HG03342 (cell line): ENCODE data around the gene CNGA4.

ENCODE experiments used
- ATAC-seq: cut with Tn5 transposase; IDR thresholded peaks from one replicate; pipeline ENCODE4 v1.9.1; 2021; ENCODE audit warnings: mild to moderate bottlenecking, moderate library complexity; ENCODE audit not compliant: unreplicated experiment

The CNGA4 gene, protein sequence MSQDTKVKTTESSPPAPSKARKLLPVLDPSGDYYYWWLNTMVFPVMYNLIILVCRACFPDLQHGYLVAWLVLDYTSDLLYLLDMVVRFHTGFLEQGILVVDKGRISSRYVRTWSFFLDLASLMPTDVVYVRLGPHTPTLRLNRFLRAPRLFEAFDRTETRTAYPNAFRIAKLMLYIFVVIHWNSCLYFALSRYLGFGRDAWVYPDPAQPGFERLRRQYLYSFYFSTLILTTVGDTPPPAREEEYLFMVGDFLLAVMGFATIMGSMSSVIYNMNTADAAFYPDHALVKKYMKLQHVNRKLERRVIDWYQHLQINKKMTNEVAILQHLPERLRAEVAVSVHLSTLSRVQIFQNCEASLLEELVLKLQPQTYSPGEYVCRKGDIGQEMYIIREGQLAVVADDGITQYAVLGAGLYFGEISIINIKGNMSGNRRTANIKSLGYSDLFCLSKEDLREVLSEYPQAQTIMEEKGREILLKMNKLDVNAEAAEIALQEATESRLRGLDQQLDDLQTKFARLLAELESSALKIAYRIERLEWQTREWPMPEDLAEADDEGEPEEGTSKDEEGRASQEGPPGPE

DNA sequence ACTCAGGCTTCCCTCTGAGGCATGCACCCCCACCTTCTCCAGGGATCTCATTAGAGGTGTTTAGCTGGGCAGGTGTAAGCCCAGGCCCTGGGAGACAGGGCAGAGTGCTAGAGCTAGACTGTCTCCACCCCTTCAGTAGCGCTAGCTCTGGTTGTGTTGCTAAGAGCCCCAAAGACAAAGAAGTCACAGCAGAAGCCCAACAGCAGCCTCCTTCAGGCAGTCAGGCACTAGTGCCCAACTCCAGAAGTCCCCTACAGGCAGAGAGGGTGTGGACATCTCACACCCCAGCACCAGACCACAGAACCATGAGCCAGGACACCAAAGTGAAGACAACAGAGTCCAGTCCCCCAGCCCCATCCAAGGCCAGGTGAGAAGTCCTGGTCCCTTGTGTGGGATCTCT, at the start of gene CNGA4:
Gene CNGA4 (plus strand): TSS at position 188 of the 400 bp plus-strand sequence. CDS start 118 bp downstream, at position 306.
- ATAC-seq: no peak

DNA sequence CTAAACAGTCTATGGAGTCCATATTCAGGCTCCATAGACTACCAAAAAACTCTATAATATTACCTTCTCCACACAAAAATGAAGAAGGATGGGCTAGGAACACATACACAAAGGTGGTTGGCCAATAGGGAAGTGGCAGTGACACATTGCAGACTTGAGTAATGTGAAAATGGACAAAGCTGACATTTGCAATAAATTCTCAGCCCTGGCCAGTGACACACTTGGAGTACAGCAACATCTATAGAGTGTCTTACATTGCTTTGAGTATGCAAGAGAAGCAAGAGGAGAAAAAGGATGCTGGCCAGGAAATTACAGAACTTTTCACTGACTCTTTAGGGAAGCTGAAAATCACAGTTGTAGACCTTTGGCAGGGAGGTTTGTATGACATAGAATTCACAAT, 47.1 kb upstream of the CNGA4 start:
- no peak for ATAC-seq

DNA sequence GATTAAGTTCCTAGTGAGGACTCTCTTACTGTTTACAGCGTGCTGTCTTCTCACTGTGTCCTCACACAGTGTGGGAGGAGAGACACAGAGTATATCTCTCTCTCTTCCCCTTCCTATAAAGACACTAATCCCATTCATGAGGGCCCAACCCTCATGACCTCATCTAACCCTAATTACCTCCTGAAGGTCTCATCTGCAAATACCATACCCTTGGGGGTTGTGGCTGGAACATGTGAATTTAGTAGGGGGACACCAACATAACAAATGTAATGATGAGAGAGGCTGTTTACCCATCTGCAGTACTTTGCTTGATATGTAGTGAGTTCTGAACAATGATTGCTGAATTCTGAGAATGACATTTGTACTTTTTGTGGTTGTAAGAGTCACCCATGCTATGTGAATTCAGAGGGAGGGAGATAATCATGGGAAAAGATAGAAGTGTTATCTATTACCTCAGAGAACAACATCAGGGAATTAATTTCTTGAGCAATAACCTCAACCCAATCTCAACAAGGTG, 44.8 kb upstream of the CNGA4 start:
- ATAC-seq: no peak

DNA sequence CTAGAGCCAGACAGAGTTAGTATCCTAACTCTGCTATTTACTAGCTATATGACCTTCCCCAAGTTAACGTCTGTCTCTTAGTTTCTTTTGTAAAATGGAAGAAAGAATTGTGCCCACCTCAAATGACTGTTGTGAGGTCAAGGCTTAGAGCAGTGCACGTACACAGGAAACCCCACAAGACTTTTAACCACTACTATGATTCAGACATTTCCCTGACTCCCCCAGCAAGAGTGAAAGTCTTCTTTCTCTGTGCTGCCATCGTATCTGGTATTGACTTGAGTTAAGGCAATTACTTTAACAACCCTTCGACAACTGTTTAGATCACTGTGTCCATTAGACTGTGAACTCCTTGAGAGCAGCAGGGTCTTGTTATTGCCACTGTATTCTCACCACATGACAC, 42.5 kb upstream of the CNGA4 start:
- no peak for ATAC-seq

DNA sequence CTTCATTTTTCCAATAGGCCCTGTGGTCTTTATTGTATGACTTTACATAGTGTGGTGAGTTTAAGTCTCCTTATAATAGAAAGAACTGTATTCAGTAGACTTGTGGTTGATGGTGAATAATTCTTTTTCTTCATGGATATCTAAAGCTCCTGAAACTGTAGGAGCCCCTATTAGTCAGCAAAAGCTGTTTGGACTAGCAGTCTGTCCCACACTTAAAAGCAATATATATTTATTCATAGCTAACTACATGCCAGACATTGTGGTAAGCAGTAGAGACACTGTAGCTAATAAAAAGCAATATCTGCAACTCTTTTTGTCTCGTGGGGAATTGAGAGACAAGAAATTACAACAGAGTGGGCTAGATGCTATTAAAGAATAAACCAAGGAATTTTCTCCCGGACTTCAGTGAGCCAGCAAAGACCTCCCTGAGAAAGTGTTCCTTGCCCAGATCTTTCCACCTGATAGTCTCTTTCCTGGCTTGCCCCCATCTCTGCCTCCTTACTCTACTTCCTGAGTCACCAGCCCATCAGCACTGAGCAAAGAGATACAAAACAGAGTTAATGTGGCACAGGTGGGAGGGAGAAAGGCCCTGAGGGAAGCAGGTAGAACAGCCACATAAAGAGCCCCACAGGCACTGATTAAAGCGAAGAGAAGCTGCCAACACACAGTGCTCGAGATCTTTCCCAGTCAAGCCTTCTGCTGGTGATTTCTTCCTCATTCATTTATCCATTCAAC, 41.3 kb upstream of the CNGA4 start:
- ATAC-seq: no peak

DNA sequence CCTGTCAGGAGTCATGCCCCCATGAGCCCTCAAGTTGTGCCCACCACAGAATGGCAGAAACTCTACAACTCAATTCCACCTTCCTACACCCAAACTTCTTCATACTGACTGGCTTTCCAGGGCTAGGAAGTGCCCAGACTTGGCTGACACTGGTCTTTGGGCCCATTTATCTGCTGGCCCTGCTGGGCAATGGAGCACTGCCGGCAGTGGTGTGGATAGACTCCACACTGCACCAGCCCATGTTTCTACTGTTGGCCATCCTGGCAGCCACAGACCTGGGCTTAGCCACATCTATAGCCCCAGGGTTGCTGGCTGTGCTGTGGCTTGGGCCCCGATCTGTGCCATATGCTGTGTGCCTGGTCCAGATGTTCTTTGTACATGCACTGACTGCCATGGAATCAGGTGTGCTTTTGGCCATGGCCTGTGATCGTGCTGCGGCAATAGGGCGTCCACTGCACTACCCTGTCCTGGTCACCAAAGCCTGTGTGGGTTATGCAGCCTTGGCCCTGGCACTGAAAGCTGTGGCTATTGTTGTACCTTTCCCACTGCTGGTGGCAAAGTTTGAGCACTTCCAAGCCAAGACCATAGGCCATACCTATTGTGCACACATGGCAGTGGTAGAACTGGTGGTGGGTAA, 39.6 kb upstream of the CNGA4 start, which contains the start of gene OR52W1:
Gene OR52W1 (plus strand): TSS at position 51 of the 637 bp plus-strand sequence. CDS start 0 bp downstream, at position 51.
- no peak for ATAC-seq

DNA sequence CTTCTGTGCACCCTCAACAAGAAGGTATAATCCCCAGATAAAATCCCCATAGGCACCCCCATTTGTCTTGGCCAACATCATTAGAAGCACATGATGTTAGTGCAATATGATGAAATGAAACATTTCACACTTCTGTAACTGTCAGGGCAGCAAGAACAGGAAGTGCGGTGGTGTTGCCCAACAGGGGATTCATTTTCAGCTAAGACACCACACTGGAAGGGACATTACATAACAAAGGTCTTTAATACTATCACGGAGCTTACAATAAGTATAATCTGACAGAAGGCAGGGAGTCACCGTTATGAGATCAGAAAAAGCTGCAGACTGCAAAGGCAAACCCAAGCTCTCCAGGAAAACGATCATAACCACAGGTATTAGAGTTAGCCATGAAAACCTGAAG, 37.9 kb upstream of the CNGA4 start:
- ATAC-seq: no peak

DNA sequence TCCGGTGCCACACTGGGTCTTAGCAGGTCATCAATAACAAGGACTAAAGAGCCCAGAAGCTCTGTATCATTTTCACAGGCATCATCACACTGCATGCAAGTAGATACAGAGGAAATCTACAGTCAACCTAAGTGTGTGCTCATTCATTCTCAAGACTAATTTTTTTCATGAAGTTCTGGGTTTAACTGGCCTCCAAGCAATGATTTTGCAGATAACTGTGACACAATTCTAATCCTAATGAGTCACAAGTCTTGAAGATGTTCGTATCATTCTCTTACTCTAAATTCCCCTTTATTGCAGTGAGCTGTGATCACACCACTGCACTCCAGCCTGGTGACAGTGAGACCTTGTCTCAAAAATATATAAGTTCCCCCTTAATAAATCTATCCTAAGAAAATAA, 37.4 kb upstream of the CNGA4 start:
- ATAC-seq: no peak

DNA sequence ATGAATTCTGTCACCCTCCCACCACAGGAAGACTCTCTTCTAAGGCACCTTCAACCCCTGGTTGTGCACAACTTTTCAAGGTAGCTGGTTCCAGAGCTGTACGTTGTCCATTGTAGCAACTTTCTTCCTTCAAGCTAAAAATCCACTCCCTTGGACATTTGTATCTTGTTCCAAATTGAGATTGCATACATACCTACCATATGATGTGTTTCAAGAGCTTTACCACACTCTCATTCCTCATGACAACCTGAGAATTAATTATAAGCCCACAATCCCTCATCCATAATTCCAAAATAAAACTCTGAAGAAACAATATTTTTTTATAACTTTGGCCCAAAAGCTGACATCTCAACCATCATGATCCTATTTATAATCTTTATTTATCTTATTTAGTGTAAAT, 36.8 kb upstream of the CNGA4 start:
- no peak for ATAC-seq

DNA sequence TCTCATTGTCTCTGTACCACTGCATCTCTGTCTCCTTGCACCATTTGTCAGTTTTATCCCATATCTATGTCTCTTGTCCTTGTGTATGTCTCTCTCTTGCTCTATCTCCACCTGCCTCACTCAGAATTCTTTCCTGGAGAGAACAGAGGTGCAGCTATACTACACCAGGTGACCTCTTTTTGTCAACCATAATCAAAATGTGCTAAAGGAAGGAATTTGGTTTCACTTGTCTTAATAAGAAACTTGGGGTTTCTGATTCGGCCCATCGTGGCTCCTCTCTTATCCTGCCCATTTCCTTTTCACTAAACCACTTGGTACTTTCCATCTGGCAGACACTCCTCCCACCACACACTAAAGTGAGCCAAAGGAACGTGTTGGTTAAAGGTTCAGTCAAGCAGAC, 35.6 kb upstream of the CNGA4 start:
- ATAC-seq: peak; percentile 72

DNA sequence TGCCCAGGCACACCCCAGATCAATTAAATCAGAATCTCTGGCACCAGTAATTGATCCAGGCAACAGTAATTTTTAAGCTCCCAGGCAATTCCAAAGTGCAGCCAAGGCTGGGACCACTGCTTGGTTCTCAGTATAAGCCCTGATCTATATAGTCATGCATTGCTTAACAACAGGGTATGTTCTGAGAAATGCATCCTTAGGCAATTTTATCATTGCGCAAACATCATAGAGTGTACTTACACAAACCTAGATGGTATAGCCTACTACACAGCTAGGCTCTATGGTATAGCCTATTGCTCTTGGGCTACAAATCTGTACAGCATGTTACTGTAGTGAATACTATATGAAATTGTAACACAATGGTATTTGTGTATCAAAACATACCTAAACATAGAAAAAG, 34.2 kb upstream of the CNGA4 start:
- no peak for ATAC-seq

DNA sequence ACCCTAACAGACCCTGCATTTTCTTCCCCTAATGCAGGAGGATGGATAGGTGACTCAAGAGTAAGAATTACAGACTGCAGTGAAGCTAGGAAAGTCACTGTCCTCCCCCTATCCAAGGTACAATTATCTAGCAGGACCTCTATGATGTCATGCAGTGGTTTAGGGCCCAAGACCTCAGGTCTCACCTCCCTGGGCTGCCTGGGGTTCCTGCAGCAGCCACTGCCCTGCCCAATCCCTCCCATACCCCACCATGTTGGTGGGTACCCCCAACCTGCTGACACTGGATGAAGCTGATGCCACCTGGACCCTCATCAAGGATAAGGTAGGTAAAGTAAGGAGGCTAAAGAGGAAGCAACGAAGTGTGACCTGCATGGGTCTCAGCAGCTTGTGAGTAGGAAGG, 33.5 kb upstream of the CNGA4 start, which contains the start of gene C11orf42:
Gene C11orf42 (plus strand): TSS at position 192 of the 400 bp plus-strand sequence. CDS start 59 bp downstream, at position 251.
- ATAC-seq: no peak

DNA sequence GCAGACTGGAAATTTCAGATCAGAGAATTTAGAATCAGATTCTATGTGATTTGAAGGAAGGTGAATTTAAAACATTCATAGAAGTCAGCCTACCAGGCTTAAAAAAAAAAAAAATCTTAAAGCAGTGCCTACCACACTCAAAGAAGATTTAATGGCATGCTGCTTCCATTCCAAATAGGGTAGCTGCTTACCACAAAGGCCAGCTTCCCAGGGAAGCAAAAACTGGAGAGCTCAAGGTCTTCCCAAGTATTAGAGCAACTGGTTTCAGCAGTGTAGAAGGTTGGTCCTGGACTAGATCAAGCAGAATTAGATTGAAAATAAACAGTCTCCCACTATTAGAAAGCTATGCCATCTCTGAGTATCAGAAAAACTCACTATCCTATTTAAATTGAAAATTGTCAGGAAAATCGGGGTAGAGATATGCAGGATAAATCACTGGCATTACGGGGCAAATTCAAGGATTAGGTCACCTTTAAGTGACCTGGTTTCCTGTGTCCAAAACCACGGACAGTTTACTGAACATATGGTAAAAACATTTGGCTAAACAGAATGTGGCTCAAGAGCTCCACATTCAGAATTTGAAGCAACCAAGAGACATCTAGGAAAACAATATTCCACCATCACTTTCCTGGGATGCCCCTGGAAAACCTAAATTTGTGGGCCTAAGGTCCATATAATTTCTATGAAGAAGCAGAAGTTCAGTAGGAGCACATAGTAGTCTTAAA, 32.3 kb upstream of the CNGA4 start:
- ATAC-seq: no peak

DNA sequence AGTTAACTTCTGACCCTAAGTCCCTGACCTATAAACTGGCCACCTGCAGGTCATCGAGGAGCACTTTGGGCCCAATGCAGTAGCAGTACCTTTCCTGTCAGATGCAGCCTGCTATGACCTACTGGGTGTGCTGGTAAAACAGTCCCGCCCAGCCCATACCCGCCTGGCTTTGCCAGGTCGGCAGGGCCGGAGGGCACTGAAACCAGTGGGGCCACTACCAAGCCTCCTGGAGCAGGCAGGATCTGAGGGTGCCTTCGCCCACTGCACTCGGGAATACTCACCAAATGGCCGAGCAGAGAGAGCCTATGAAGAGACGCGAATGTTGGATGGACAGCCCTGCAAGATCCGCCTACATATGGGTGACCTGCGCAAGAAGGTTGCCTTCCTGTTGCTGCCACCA, 29.1 kb upstream of the CNGA4 start:
- no peak for ATAC-seq

DNA sequence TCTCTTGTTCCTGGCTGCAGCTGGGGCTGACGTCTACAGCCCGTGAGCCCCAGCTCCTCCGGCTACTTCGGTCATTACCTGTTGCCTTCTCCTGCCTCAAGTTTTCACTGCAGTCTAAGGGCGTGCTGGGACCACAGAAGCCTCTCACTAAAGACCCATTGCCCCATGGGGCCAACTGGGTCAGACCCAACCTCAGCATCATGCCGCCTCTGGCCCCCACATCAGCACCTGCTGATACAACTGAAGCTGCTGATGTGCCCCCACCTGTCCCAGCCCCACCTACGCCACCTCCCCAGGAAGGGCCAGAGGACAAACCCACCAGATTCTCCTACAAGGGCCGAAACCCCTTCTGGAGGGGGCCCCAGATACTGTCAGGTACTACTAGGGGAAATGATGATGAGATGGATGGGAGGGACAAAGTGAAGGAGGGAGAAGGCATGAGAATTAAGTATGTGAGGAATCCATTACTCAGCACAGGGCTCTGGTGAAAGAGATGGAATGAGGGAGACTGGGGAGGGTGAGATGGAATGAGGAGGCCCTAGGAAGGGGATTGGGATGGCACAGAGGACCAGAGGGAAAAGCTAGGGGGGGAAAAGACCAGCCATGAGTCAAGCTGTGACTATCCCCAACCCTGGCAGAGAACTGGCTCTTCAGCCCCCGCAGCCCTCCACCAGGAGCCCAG, 28.5 kb upstream of the CNGA4 start:
- ATAC-seq: no peak

DNA sequence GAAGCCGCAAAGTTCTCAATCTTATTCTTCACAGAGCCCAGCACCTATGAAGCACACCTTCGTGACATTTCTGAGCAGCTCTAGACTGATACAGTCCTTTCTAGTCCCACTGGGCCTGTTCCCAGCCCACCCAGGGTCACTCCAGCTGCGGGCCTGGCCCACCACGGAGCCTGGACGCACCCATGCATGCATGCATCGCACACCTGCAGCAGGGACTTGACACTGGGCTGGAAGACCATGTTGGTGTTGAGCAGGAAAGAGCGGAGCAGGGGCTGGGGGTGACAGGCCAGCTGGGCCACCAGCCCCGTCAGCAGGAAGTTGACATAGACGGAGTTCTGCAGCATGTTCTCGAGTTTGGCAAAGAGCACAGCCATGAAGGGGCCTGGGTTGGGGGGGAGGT, 24.4 kb upstream of the CNGA4 start:
- no peak for ATAC-seq

DNA sequence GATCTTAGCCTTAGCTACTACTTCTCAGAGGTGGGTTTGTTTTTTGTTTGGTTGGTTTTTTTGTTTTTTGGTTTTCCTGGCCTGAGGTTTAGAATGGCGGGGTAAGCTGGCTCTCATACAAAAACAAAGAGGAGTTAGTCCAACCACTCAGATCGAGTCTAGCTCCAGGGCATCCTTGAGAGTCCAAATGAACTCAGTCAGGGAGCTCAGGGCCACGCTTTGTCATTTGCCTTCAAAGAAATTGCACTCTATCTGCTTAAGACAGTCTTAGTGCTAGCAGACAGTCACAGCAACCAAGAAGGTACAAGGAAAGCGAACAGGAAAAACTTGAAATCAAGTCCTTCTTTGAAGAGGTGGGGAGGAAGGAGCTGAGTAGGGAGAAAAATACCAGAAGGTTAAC, 22.4 kb upstream of the CNGA4 start:
- ATAC-seq: no peak

DNA sequence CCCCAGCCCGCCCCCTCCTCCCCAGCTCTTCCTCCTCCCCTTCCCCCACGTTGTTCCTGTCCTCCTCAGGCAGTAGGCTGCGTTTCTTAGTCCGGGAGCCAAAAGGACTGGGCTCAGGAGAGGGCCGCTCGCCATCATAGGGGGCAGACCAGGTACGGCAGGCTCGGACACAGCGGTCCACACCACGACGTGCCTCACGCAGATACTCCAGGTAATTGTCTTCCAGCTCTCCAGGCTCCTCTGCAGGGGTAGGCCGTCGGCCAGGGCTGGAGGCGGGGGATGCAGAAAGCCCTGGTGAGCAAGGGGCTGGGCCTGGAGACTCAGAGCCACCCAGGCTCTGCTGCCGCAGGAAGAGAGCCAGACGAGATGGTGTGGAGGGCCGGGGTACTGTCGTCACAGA, 21.2 kb upstream of the CNGA4 start:
- no peak for ATAC-seq

DNA sequence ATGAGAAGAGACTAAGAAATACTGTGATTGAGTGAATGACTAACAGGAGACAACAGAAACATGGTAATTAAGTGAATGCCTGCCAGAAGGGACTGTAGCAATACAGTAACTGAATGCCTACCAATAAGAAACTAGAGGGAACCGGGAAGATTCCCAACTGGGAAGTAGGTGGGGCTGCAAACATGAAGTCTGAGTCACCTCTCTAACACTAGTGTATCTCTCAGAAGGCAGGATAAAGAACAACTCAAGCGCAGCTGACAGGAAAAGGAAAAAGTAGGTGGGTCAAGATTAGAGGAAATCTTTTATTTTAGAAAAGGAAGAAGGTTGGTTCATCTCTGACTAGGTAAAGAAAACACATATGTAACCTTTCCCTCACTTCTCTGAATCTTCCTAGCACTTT, 19.5 kb upstream of the CNGA4 start:
- no peak for ATAC-seq

DNA sequence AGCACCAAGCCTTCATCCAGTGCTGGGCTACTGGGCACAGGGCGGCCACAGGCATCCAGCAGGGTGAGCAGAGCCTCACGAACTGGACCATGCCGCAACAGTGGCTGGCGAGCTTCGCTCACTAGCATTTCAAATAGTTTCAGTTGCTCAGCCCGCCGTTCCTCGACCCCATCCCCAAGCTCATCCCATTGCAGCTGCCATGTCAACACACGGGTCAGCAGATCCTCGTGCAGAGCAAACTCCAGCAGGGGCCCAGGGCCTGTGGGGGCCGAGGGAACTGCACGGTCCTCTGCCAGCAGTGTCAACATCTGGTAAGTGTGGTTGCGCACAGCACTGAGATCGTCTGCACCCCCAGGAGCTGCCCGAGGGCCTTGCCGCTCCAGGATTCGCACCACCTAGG, 15.0 kb upstream of the CNGA4 start:
- no peak for ATAC-seq
